Inflammatory macrophage treated with lipopolysaccharide for 4 hours (primary cell): Measurements from ENCODE around the gene ACSF3.
"Not testable (repeated sequence)": the region's sequence is repeated elsewhere in the genome, so short reads cannot be mapped to it uniquely, and the experiment has no call there.

Source experiments
- DNase-seq: peaks from one replicate; pipeline ENCODE4 v3.0.0-alpha.2; 2020

Gene ACSF3

DNA sequence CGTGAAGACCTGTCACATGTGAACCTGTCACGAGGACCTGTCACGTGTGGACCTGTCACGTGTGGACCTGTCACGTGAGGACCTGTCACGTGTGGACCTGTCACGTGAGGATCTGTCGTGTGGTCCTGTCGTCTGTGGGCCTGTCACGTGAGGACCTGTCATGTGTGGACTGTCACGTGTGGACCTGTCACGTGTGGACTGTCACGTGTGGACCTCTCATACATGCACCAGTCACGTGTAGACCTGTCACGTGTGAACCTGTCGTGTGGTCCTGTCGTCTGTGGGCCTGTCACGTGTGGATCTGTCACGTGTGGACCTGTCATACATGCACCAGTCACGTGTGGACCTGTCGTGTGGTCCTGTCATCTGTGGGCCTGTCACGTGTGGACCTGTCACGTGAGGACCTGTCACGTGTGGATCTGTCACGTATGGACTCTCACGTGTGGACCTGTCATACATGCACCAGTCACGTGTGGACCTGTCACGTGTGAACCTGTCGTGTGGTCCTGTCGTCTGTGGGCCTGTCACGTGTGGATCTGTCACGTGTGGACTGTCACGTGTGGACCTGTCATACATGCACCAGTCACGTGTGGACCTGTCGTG, 19.5 kb upstream of the ACSF3 start:
- not testable (repeated sequence) for DNase-seq

DNA sequence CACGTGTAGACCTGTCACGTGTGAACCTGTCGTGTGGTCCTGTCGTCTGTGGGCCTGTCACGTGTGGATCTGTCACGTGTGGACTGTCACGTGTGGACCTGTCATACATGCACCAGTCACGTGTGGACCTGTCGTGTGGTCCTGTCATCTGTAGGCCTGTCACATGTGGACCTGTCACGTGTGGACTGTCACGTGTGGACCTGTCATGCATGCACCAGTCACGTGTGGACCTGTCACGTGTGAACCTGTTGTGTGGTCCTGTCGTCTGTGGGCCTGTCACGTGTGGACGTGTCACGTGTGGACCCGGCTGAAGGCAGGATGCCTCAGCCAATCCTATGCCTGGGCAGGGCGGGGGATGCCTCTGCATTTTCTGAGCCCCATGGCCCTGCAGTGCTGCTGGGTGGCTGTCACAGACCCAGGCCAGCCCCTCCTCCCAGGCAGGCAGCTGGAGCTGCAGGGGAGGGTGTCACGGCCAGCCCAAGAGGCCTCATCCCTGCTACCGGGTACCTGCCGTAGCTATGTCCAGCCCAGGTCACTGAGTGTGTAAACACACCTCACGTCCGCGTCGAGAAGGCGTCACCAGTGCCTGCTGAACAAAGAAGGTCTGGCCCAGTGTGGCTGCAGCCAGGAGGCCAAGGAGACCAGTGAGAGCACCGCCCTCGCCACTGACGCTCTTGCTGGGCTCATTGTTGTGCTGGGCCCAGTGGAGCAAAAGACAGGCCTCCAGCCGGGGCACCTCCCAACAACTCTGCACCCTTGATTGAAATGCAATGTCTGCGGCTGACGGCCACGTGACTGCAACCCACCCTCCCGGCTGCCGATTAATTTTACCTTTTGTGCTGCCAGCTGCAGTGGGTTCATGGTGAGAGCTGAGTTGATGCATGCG, 18.6 kb upstream of the ACSF3 start:
- no peak for DNase-seq

DNA sequence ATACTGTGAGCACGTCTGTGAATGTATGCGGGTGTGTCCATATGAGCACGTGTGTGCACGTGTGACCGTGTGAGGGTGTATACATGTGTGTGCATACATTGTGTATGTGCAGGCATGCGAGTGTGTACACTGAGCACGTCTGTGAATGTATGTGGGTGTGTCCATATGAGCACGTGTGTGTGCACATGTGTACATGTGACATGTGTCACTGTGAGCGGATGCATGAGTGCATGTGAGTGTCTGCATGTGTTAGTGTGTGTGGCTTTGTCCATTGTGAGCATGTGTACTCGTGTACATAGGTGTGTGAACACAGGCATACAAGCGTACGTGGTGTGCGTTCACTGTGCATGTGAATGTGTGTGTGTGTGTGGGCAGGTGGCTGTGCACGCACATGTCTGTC, 17.5 kb upstream of the ACSF3 start:
- no peak for DNase-seq

DNA sequence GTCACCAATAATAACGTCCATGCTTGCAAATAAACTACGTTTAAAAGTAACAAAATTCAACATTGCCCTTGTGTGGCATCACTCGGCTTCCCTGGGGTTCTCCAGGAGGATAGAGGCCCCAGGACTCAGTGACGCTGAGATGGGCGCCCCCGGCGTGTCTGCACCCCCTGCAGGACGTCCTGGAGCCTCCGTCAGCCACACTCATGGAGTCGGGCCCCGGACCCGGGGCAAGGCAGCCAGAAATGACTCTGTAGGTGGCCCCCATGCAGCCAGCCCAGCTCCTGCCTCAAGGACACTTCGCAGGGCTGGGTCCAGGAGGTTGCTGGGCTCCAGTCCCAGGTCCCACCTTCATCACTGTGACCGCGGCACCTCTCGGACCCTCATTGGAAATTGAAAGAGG, 16.6 kb upstream of the ACSF3 start:
- no peak for DNase-seq

DNA sequence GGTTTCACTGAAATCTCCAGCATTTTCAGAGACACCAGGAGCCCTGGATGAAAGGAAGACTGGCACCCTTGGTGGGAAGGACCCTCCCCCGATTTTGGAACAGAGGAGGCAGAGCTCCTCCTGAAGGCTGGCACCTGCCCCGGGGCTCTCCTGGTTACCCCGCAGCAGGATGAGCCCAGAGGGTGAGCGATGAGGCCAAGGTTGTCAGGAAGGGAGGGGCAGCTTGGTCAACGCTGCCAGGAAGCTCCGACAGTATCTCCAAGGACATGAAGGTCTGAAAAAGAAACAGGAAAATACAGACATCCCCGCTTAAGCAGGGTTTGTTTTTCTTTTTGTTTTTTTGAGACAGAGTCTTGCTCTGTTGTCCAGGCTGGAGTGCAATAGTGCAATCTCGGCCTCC, 15.5 kb upstream of the ACSF3 start:
- no peak for DNase-seq

DNA sequence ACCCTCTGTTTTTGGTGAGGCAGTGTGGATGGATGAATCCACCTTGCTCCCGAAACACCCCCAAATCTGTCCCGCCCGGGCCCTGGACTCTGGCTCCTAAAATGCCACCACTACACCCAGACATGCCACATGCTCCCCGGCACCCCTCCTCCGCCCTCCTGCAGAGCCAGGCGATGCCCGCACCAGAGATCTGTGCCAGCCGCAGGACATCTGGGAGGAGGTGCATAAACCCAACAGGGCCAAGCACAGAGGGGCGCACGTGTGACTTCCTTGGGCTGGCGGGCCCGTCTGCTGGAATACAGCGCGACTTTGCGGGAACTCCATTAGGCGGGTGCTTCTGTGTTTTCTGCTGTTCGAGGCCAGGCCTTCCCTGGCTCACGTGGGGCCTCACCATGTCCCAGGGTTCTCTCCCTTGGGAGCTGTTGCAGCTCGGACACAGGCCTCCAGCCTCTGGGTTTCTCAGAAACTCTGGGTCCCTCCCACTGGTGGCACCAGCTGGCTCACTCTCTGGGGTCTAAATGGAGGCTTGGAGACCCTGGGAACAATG, 14.1 kb upstream of the ACSF3 start:
- DNase-seq: no peak

DNA sequence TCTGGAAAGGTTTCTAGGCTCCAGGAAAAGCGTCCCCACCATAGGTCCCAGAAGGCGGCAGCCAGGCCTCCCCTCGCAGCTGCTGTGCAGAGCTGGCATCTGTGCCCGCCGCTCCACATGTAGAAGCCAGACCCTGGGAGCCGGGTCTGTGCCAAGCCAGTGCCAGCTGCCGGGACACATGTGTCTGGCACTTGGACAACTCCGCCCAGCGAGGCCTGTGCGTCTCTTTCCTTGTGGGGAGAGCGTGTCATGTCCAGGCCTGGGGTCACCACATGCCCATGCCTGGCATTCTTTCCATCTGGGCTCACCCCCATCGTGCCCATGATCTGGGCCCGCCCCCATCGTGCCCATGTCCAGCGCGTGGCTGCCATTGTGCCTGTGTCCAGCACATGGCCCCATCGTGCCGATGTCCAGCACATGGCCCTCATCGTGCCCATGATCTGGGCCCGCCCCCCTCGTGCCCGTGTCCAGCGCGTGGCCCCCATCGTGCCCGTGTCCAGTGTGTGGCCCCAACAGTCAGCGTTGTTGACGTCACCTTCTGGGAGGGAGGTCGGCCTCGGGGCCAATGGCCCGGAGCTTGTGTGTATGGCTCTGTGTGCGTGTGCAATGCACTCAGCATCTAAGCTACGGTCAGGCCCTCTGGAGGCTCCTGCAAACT, 13.3 kb upstream of the ACSF3 start:
- DNase-seq: no peak

DNA sequence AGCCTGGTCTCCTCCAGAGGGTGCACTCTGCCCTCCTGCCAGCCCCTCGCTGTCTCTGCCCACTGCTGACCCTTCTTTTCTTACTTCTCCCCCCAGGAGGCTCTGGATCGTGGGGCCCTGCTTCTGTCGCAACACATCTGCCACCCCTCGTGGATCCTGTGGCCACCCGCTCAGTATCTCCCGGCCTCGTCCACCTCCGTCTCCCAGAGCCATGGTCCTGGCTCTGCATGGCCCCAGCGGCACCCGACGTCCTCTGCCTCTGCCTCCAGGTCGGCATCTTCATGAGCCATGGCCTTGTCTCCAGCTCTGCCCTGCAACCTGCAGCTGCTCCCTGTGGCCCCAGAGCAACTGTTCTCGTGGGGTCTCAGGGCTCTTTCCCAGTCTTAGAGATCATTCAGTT, 12.1 kb upstream of the ACSF3 start:
- DNase-seq: no peak

DNA sequence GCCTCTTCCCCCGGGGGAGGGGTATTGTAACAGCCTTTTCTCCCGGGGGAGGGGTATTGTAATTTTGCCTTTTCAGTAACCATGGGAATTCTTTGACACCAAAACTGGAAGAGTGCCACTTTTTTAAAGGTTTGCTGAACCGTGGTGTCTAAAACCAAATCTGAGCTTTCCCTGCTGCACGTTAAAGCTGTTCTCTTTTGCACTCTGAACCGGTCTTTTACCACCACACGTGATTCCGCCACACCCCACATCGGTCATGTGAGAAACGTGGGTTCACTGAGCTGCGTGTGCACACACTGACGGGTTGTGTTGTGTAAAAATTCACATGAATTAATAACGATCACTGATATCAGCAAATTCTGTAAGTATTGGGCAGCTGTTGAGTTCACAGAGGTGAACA, 9.2 kb upstream of the ACSF3 start:
- no peak for DNase-seq

DNA sequence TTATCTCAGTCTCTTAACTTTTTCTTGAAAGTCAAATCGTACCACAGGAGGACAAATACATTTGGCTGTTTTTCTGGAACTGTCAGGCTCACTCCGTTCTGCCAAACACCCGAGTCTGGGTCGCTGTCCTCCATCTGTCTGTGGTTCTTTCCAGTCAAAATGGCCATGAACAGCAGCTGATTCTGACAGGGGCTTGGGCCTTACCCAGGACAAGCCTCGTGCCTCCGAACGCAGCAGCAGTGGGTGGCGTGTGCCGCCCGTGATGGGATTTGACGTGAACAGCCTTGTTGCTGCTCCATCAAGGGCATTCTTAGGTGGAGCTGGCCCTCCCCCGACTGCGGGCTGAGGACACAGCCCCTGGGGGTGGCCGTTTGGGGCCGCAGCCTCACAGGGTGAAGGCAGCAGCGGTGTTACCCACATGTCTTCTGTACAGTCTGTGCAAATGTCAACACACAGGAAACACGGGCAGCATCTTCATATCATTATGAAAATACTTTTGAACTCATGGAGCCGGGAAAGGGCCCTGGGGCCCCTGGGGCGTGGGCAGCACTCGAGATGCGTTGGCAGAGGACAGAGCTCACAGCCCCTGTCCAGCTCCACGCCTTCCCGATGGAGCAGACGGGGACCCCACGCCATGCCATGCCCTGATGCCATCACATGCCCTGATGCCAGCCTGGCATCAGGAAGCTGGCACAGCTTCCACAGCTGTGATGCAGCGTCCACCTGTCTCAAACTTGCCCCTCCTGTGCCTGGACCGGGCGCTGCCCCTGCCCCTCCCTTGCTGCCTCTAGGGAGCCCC, 8.6 kb upstream of the ACSF3 start:
- DNase-seq: no peak

DNA sequence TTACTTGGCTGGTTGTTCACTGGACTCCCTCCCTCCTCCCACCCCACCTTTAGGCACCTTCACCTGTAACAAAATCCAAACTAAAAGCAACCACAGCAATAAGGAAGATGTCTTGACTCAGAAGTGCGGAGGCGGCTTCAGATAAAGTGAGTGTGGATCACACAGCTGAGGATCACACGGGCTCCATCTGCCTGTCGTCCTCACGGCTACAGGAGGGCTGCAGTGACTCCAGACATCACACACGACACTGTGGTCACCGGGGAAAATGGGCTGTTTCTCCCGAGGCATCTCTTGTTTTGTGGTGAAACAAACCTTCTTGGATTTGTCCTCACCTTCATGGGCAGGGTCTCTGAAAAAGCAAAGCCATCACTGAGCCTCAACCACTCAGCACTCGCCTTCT, 7.9 kb upstream of the ACSF3 start:
- no peak for DNase-seq

DNA sequence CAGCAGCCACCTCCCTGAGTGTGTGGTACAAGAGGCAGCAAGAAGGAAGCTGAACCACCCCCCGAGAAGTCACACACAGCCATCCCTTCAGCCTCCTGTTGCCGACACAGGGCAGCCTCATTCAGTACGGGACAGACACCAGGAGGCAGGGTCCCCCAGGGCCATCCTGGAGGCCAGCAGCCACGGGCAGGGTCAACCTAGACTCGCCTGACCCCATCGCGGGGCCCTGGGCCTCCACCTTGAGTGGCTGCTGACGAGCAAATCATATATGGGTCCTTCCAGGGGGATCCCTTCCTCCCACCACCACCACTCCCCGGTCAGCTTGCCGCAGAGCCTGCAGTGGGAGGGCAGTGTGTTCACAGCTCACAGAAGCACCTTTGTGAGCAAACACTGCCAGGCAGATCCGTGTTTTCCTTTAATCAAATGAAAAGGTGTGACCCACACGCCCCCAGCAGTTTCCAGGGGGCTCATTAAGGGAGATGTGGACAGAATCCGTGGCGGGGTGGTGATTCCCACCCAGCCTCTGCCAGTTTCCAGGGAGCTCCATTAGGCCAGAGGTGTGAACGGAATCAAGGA, 5.6 kb upstream of the ACSF3 start:
- no peak for DNase-seq

DNA sequence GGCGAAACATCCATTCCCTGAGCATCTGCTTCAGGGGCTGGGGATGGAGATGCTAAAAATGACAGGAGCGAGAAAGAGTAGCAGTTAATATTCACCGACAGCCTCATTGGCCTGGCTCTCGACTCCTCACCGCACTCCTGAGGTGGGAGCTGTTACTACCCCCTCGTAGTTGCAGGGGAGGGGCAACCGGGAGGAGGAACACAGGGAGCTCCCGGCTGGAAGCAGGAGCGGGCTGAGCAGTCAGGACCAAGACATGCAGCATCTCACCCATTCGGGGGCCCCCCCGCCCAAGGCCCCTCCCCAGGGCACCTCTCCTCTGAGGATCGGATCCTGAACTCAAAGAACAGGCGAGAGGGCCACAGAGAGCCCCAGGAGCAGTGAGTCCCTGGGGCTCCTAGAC, 4.5 kb upstream of the ACSF3 start:
- no peak for DNase-seq

DNA sequence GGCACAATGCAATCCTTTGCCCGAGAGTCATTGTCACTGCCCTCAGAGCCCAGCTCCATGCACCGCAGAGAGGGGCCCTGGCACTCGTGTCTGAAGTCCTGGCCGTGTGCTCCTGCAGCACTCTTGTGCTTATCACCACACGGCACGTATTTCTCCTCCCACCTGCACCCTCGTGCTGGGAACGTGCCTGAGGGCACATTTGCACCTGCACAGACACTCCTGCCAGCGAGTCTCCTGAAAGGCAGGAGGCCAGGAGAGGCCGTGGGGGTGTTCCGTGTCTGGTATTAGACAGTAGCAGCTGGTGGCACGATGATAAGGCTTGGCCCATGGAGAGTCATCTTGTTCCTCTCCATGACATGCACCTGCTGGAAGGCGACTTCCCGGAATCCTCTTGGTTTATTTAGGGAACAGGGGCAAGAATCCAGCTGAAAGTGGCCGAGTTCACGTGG, 3.4 kb upstream of the ACSF3 start:
- DNase-seq: no peak

DNA sequence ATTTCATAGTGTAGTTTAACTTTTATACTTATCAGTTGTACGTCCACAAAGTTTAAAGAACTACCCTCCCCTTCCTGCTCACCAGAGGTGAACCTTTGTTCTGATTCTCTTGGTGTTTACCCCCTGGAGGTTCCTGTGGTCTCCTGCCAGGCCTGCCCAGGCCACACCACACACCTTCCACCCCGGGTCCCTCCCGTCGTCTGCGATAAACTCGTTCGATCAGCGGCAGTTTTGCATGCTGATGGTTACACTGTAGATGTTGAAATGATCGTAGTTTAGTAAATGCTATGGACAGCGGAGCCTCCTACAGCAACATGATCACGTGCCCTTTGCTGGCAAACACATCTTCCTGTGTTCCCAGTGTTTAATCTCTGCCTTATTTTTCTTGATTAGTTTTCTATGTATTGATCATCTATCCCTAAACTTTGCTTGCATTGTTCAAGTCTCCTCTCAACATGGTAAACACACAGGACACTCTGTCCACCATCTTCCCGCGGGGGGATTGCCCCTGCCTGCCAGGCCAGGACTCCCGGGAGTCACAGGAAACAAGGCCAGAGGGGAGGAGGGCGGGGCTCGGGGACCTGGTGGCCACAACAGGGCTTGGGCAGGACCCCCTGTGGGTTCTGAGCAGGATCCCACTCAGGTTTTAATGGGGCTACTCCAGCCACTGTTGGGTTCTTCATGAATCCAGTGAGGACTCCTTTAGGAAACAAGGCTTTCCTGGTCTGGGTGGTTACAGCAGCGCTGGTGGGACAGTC, 2.8 kb upstream of the ACSF3 start:
- no peak for DNase-seq

DNA sequence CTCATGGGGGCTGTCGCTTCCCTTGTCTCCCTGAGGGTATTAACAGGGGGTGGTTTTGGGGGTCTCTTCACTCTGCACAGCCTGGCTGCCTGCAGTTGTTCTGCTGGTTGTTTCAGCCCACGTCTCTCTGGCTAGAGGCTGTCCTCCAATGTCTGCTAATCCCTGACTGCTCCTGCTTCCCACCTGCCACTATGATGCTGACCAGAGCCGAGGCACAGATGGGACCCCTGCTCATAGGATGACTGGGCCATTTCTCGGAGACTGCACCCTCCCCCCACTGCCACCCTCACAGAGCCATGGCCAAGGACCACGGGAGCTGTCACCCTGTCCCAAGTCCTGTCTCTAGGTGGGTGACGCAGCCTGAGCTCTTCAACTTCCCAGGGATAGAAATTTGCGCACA, 1.6 kb upstream of the ACSF3 start:
- DNase-seq: no peak

DNA sequence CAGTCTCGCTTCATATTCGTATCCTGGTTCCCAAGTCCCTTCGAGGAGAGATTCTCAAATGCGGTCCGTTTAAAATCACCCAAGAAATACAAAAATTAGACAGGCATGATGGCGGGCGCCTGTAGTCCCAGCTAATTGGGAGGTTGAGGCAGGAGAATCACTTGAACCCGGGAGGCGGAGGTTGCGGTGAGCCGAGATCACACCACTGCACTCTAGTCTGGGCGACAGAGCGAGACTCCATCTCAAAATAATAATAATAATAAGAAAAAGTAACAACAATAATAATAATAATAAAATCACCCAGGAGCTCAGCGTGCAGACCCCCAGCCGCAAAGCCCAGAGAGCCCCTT, 425 bp upstream of the ACSF3 start:
- DNase-seq: not testable (repeated sequence)

DNA sequence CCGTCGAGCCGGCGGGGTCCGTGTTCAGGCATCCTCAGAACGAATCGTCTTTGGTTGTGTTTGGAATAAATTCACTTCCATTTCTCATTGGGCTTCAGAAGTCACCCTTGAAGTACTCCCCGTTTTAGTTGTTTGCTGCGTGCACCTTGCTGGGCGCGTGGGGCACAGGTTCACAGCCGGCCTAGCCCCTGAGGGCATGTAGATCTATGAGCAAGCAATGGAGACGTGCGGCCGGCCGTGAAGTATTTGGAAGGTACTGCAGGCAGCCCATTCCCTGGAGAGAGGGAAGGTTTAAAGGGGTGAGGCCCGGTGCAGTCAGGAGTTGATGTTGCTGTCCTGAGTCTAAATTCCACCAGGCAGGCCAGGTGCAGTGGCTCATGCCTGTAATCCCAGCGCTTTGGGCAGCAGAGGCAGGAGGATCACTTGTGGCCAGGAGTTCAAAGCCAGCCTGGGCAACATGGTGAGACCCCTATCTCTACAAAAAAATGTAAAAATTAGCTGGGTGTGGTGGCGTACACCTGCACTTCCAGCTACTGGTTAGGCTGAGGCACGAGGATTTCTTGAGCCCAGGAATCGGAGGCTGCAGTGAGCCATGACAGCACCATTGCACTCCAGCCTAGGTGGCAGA, 714 bp downstream of the ACSF3 start:
- no peak for DNase-seq

DNA sequence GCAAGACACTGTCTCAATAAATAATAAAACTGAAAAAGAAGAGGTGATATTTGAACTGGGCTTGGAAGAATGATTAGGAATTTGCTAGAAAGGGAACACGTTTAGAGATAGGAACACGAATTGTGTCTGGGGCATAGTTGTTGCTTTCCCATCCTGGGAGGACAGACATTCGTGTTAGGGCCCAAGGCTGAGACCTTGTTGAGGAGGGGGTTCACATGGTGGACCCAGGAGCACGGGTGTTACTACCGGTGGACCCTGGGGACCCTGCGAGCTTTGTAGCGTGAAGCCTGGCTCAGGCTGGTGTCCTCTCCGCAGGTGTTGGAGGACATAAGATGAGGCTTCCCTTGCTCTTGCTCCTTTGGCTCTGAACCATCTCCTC, 1.2 kb downstream of the ACSF3 start:
- DNase-seq: no peak

DNA sequence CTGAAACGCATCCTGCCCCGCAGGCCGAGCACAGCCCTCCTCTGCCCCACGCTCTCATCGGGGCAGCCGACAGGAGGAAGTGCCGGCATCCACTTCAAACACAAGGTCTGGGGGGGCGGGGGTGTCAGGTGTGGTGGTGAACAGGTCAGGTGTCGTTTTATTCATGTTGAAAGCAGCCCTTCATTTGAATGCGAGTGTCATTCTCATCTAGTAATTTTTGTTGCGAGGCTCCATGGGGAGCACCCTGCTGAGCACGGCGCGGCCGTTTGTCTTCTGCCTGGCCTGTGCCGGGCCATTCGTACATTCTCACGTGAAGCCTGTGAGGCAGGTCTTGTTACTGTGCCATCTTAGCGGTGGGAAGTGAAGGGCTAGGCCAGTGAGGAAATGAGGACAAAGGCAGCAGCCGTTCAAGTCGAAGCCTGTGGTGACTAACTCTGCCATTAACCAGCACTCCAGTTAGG, 1.9 kb downstream of the ACSF3 start:
- DNase-seq: no peak

DNA sequence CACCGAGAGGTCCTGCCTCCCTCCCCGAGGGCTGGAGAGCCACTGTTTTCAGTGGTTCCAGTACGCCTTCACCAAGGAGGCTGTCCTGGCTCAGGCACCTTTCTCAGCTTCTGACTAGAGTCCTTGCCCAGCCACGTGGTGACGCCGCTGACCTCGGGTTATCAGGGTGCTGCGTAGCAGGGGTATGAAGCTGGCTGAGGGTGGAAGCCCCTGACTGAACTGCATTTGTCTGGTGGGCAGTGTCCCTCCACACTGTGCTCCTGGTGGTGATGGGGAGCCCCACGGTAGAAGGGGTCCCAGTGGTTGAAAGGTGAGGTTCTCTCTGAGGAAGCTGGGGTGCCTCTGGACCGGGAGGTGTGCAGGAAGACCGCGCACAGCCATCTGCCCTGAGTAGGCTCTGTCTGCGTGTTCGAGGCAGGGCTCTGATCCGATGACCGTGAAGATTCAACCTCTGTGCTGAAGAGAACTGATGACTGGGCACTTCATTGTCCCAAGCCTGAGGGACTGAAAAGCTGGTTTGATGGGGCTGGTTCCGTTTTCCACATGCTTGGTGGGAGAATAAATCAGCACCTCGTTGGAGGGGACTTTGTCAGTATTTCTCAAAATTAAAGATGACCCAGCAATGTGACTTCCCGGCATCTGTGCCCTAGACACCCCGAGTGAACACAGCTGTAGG, 2.5 kb downstream of the ACSF3 start:
- no peak for DNase-seq
